AG04450 (cell line): ENCODE measurements around the gene COX6A2. TPM values are rescaled to one million over a fixed set of nuclear protein-coding genes. Genes with fewer than 3 reads are reported as not detected.

Source experiments
- CTCF ChIA-PET: fragments of 300-600, 350-600 bp; formaldehyde crosslinking; extraction: SDS; loops from one replicate; lab custom pipeline; 2022; ENCODE audit warnings: antibody characterized with exemption, inconsistent platforms; lab: Charles Lee
- POLR2A ChIA-PET: fragments of 350-600 bp; formaldehyde crosslinking; extraction: SDS; loops from one replicate; lab custom pipeline; 2021; ENCODE audit warnings: antibody characterized with exemption, inconsistent platforms; lab: Yijun Ruan, JAX
- DNase-seq: peaks from one replicate; pipeline ENCODE4 v3.0.0-alpha.2; 2011; ENCODE audit warnings: low read depth, low spot score
- H3K27ac ChIP-seq: one replicate; pipeline ENCODE4 v1.5.1; 2012; ENCODE audit warnings: low read depth, low read length, control low read depth
- H3K27me3 ChIP-seq: one replicate; pipeline ENCODE4 v1.6.0; 2012; ENCODE audit warnings: low read length; ENCODE audit not compliant: control insufficient read depth, insufficient read depth
- H3K4me3 ChIP-seq: 2 replicates; pipeline ENCODE4 v1.5.1; 2011; ENCODE audit warnings: mild to moderate bottlenecking, low read depth, low read length, control low read depth
- H3K9me3 ChIP-seq: 2 replicates; pipeline ENCODE4 v1.5.1; 2012; ENCODE audit warnings: low read length; ENCODE audit not compliant: control insufficient read depth, insufficient read depth
- CTCF ChIP-seq: IDR thresholded peaks from 2 replicates; pipeline ENCODE4 v1.5.1; 2011; ENCODE audit warnings: low read depth, low read length, control low read depth, inconsistent platforms
- polyA plus RNA-seq: library from polyadenylated mRNA; depleted of rRNA; stranded (reverse); fragments of >200 nt; gene quantifications from 2 replicates; pipeline ENCODE4 v1.2.3, GENCODE V29; 2011

COX6A2 gene
- polyA plus RNA-seq, 1 experiment = not detected

GRCh38 chr16:31410082-31410481 lies 18.1 kb downstream of the COX6A2 start:
- Histone ChIP-seq H3K27me3 (peaks cover 2% of the 10 kb centered on the region), H3K9me3 (no peaks in the 10 kb centered on the region), H3K4me3 (no peak overlapping the region), H3K27ac (no peak overlapping the region)
- no peak for TF ChIP-seq CTCF
- no peak for DNase-seq
- CTCF ChIA-PET = no interaction called here
- POLR2A ChIA-PET = no interaction called here

- H3K9me3 ChIP-seq = no peaks in the 10 kb centered on the region
- H3K4me3 ChIP-seq = no peak overlapping the region
- no peak overlapping the region for H3K27ac ChIP-seq
- no peak for DNase-seq
- no peak for TF ChIP-seq CTCF
- CTCF ChIA-PET = no interaction called here
- POLR2A ChIA-PET = no interaction called here
- peaks cover 2% of the 10 kb centered on the region for H3K27me3 ChIP-seq
Observed at GRCh38 chr16:31409433-31409832, 18.7 kb downstream of the COX6A2 start.

- Histone ChIP-seq H3K27me3 (no peaks in the 10 kb centered on the region), H3K9me3 (no peaks in the 10 kb centered on the region), H3K27ac (no peak overlapping the region), H3K4me3 (no peak overlapping the region)
- DNase-seq = no peak
- ChIA-PET POLR2A (interaction anchor here (0.7 kb wide), 1 partner anchor 46 kb away, joined by 3 read pairs; no protein-coding TSS in a partner anchor), CTCF (no interaction called here)
- no peak for TF ChIP-seq CTCF
Observed at GRCh38 chr16:31407406-31407805, 20.8 kb downstream of the COX6A2 start.

- TF ChIP-seq CTCF = no peak
- DNase-seq = no peak
- no peaks in the 10 kb centered on the region for H3K27me3 ChIP-seq
- POLR2A ChIA-PET = no interaction called here
- peak overlapping the region; percentile 22 for H3K4me3 ChIP-seq
- CTCF ChIA-PET = no interaction called here
- H3K27ac ChIP-seq = no peak overlapping the region
- H3K9me3 ChIP-seq = peaks cover 8% of the 10 kb centered on the region
Observed at GRCh38 chr16:31404353-31405064, 23.7 kb downstream of the COX6A2 start.

- peaks cover 8% of the 10 kb centered on the region for H3K9me3 ChIP-seq
- DNase-seq = no peak
- CTCF ChIA-PET = no interaction called here
- peak overlapping the region; percentile 22 for H3K4me3 ChIP-seq
- POLR2A ChIA-PET = no interaction called here
- no peak overlapping the region for H3K27ac ChIP-seq
- TF ChIP-seq CTCF = no peak
- H3K27me3 ChIP-seq = no peaks in the 10 kb centered on the region
Observed at GRCh38 chr16:31403590-31404352, 24.4 kb downstream of the COX6A2 start.
